Keratinocyte (primary cell): ENCODE measurements around the gene TEN1. TPM values are rescaled to one million over a fixed set of nuclear protein-coding genes. Genes with fewer than 3 reads are reported as not detected.

Source experiments
- DNase-seq: peaks from one replicate; pipeline ENCODE4 v3.0.0-alpha.2; 2011; ENCODE audit warnings: low read depth, missing footprints, low spot score
- FAIRE-seq: peaks from 2 replicates; lab custom pipeline; 2011; peaks lifted over from hg19 to GRCh38; lab: Jason Lieb, UNC
- H2AFZ ChIP-seq: 2 replicates; pipeline ENCODE4 v1.6.0; 2012; ENCODE audit warnings: low read length, control low read depth, inconsistent platforms; ENCODE audit not compliant: control insufficient read depth
- H3K27ac ChIP-seq: 2 replicates; pipeline ENCODE4 v1.5.1; 2011; ENCODE audit warnings: low read length; ENCODE audit not compliant: control insufficient read depth, insufficient read depth
- H3K27me3 ChIP-seq: 3 replicates; pipeline ENCODE4 v1.6.0; 2011; ENCODE audit warnings: low read length; ENCODE audit not compliant: control insufficient read depth, insufficient read depth; ENCODE audit errors: extremely low read depth
- H3K36me3 ChIP-seq, 2 experiments: 2 replicates in 1 of 2; 3 replicates in 1 of 2; pipeline ENCODE4 v1.5.1; 2011; ENCODE audit warnings: low read length in 2 of 2, mild to moderate bottlenecking in 1 of 2; ENCODE audit not compliant: control insufficient read depth in 2 of 2, insufficient read depth in 2 of 2; ENCODE audit errors: extremely low read depth in 1 of 2
- H3K4me1 ChIP-seq: 3 replicates; pipeline ENCODE4 v1.5.1; 2011; ENCODE audit warnings: low read length; ENCODE audit not compliant: control insufficient read depth, insufficient read depth; ENCODE audit errors: extremely low read depth
- H3K4me2 ChIP-seq: 3 replicates; pipeline ENCODE4 v1.6.0; 2011; ENCODE audit warnings: low read depth, low read length; ENCODE audit not compliant: control insufficient read depth, insufficient read depth; ENCODE audit errors: extremely low read depth
- H3K4me3 ChIP-seq, 3 experiments: fragments of 200-600 bp in 1 of 3; sonication (generic) in 1 of 3; 2 replicates in 2 of 3; 3 replicates in 1 of 3; pipeline ENCODE4 v1.5.1; 2011 to 2016; ENCODE audit warnings: low read length in 3 of 3, mild to moderate bottlenecking in 3 of 3, control low read depth in 2 of 3, inconsistent platforms in 1 of 3, low read depth in 1 of 3, mixed read lengths in 1 of 3, mixed run types in 1 of 3, moderate library complexity in 1 of 3; ENCODE audit not compliant: control insufficient read depth in 2 of 3, insufficient read depth in 2 of 3; ENCODE audit errors: extremely low read depth in 1 of 3
- H3K79me2 ChIP-seq: 2 replicates; pipeline ENCODE4 v1.6.0; 2012; ENCODE audit warnings: low read length; ENCODE audit not compliant: control insufficient read depth, insufficient read depth
- H3K9ac ChIP-seq: 3 replicates; pipeline ENCODE4 v1.6.0; 2011; ENCODE audit warnings: low read length; ENCODE audit not compliant: control insufficient read depth, insufficient read depth; ENCODE audit errors: extremely low read depth
- H3K9me1 ChIP-seq: 3 replicates; pipeline ENCODE4 v1.6.0; 2011; ENCODE audit warnings: low read length; ENCODE audit not compliant: control insufficient read depth, insufficient read depth; ENCODE audit errors: extremely low read depth
- H3K9me3 ChIP-seq: 2 replicates; pipeline ENCODE4 v1.5.1; 2012; ENCODE audit warnings: low read depth, low read length; ENCODE audit not compliant: control insufficient read depth
- H4K20me1 ChIP-seq: 3 replicates; pipeline ENCODE4 v1.6.0; 2011; ENCODE audit warnings: low read length; ENCODE audit not compliant: control insufficient read depth, insufficient read depth; ENCODE audit errors: extremely low read depth
- CTCF ChIP-seq, 3 experiments: IDR thresholded peaks in 1 of 3; conservative IDR thresholded peaks in 1 of 3; optimal IDR thresholded peaks in 1 of 3; 2 replicates in 2 of 3; 3 replicates in 1 of 3; pipeline versions ENCODE3 to v1.5.1; 2011; ENCODE audit warnings: low read length in 3 of 3, mild to moderate bottlenecking in 3 of 3, moderate library complexity in 2 of 3, control low read depth in 1 of 3, inconsistent platforms in 1 of 3; ENCODE audit not compliant: insufficient read depth in 2 of 3; ENCODE audit errors: extremely low read depth in 1 of 3
- EZH2 ChIP-seq: IDR thresholded peaks from one replicate; pipeline ENCODE4 v1.6.1; 2012; ENCODE audit warnings: inconsistent platforms, mild to moderate bottlenecking, low read length, moderate library complexity
- dilution Hi-C: fragments of 300-500 bp; cut with MboI; formaldehyde crosslinking; loops from one replicate; pipeline ENCODE4 v1.7.0; 2020; ENCODE audit warnings: low sequenced_read_pairs; ENCODE audit not compliant: extremely low pct_ligation_motif_present
- polyA plus RNA-seq, 5 experiments: library from polyadenylated mRNA; depleted of rRNA in 3 of 5; stranded (reverse) in 3 of 5; stranded (forward) in 1 of 5; unstranded in 1 of 5; fragments of >200 nt; gene quantifications; 1 replicate in 1 of 5; 2 replicates in 3 of 5; 3 replicates in 1 of 5; pipeline versions ENCODE4 v1.2.1 to v1.2.3, GENCODE V29; 2011 to 2012; ENCODE audit warnings: missing spikeins in 2 of 5, low read depth in 1 of 5, low replicate concordance in 1 of 5

Gene TEN1
- polyA plus RNA-seq, 1 donor (not counting 4 experiments of a cell fraction or from before 2014, with no cell fraction given): 11.7 TPM

GRCh38 chr17:76022973-76023899 lies 44.2 kb downstream of the TEN1 start:
- dilution Hi-C loops: no loop called here
- Histone ChIP-seq H4K20me1 (peaks cover 7% of the 10 kb centered on the region), H3K9ac (no peak overlapping the region), H3K4me1 (peaks cover 21% of the 10 kb centered on the region), H3K4me2 (no peak overlapping the region), H3K9me3 (no peaks in the 10 kb centered on the region), H3K36me3 (peaks cover 10 to 18% of the 10 kb centered on the region in 2 experiments), H3K27me3 (no peaks in the 10 kb centered on the region), H3K4me3 (no peak overlapping the region), H3K9me1 (no peaks in the 10 kb centered on the region), H3K79me2 (peaks cover 11% of the 10 kb centered on the region), H2AFZ (no peak overlapping the region), H3K27ac (no peak overlapping the region)
- DNase-seq (no peak), FAIRE-seq (no peak)
- TF ChIP-seq EZH2: no peak
- no peak for TF ChIP-seq CTCF (optimal IDR thresholded peaks at IDR 0.05 in 1 of 3, IDR thresholded peaks at IDR 0.05 in 1 of 3, conservative IDR thresholded peaks at IDR 0.05 in 1 of 3; ENCODE audit: extremely low read depth in 1 of 3, insufficient read depth in 2 of 3, low read length in 3 of 3)

DNA sequence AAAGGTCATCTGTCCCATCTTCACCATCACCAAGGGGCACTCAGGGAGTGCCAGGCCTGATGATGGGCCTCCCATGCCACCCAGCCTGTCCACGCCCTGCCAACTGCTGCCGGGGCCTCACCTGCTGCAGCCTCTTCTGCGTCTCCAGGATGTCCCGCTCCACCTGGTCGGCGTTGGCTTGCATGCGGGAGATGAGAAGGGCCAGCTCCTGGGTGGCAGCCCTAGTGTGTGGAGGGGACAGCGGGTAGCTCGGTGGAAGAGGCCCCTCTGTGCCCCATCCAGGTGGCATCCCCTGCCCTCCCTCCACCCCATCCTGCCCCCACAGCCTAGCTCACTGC lies 44.8 kb downstream of the TEN1 start:
- Histone ChIP-seq H3K79me2 (peaks cover 11% of the 10 kb centered on the region), H3K4me2 (no peak overlapping the region), H3K4me1 (peaks cover 21% of the 10 kb centered on the region), H3K9me3 (no peaks in the 10 kb centered on the region), H2AFZ (no peak overlapping the region), H3K36me3 (peaks cover 9 to 17% of the 10 kb centered on the region in 2 experiments), H3K4me3 (no peak overlapping the region), H3K9ac (no peak overlapping the region), H4K20me1 (peaks cover 7% of the 10 kb centered on the region), H3K27me3 (no peaks in the 10 kb centered on the region), H3K27ac (no peak overlapping the region), H3K9me1 (no peaks in the 10 kb centered on the region)
- no peak for TF ChIP-seq CTCF (optimal IDR thresholded peaks at IDR 0.05 in 1 of 3, IDR thresholded peaks at IDR 0.05 in 1 of 3, conservative IDR thresholded peaks at IDR 0.05 in 1 of 3; ENCODE audit: extremely low read depth in 1 of 3, insufficient read depth in 2 of 3, low read length in 3 of 3)
- no peak for TF ChIP-seq EZH2
- FAIRE-seq (no peak), DNase-seq (no peak)
- dilution Hi-C loops: no loop called here
